ENCODE measurements around the gene CEMIP. TPM values are rescaled to one million over a fixed set of nuclear protein-coding genes. Genes with fewer than 3 reads are reported as not detected.

CEMIP gene
- total RNA-seq, 6 experiments from 2014 or later = 5.8 to 53.2 (median 48.3) TPM

DNA sequence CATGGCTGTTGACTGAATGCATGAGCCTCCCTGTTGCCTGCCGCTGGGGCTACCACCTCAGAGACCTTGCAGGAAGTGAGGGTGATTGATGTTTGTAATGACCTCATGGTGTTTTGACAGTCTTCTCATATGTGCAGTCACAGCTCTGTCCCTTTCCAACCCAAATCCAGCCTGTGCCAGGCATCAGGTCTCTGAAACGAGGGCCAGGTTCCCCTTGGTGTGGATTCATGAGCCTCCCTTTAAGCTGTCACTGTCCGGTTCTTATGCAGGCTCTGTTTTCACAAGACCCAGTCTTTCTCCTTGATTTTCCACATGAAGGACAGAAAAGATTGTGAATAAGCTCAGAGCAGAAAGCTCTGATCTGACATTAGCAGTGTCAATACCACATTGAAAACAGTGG lies 43.1 kb downstream of the CEMIP start:
- H3K36me3 Mint-ChIP-seq (ENCODE audit: low read depth) = 0 out of 2 replicates have a peak, but pooled peaks cover 8% of the 10 kb centered on the region
- H3K27ac Mint-ChIP-seq = no peak overlapping the region
- H3K4me1 Mint-ChIP-seq (ENCODE audit: low read depth) = peaks cover 10% of the 10 kb centered on the region; the same call in 1 of the 2 replicates
- peaks cover 3% of the 10 kb centered on the region for H3K27me3 Mint-ChIP-seq (ENCODE audit: insufficient read depth)
- no peak overlapping the region for H3K4me3 Mint-ChIP-seq
- no peaks in the 10 kb centered on the region for H3K9me3 Mint-ChIP-seq
- DNase-seq = no peak
- TF ChIP-seq, protein P1, sequence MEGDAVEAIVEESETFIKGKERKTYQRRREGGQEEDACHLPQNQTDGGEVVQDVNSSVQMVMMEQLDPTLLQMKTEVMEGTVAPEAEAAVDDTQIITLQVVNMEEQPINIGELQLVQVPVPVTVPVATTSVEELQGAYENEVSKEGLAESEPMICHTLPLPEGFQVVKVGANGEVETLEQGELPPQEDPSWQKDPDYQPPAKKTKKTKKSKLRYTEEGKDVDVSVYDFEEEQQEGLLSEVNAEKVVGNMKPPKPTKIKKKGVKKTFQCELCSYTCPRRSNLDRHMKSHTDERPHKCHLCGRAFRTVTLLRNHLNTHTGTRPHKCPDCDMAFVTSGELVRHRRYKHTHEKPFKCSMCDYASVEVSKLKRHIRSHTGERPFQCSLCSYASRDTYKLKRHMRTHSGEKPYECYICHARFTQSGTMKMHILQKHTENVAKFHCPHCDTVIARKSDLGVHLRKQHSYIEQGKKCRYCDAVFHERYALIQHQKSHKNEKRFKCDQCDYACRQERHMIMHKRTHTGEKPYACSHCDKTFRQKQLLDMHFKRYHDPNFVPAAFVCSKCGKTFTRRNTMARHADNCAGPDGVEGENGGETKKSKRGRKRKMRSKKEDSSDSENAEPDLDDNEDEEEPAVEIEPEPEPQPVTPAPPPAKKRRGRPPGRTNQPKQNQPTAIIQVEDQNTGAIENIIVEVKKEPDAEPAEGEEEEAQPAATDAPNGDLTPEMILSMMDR (IDR thresholded peaks at IDR 0.05) = no peak

DNA sequence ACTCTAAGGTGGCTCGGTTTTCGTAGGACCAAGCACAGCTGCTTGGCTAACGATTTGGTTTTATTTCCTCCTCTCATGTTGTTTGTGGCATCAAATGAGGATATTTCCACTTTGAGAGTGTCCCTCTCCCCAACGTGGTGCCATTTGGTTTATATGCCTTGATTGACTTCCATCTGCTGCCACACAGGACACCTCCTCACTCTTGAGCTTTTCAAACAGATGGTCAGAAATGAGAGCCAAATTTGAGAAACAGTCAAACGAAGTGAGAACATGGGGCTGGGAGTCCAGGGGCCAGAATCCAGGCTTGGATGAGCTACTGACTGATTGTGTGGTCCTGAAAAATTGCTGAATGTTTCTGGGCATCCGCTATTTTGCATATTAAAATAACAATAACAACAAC lies 43.5 kb downstream of the CEMIP start:
- Mint-ChIP-seq H3K4me3 (no peak overlapping the region), H3K9me3 (no peaks in the 10 kb centered on the region), H3K4me1 (ENCODE audit: low read depth) (peaks cover 10% of the 10 kb centered on the region; the same call in 1 of the 2 replicates), H3K36me3 (ENCODE audit: low read depth) (0 out of 2 replicates have a peak, but pooled peaks cover 8% of the 10 kb centered on the region), H3K27ac (no peak overlapping the region), H3K27me3 (ENCODE audit: insufficient read depth) (peaks cover 3% of the 10 kb centered on the region)
- no peak for DNase-seq
- TF ChIP-seq, protein P1 (IDR thresholded peaks at IDR 0.05) = no peak

DNA sequence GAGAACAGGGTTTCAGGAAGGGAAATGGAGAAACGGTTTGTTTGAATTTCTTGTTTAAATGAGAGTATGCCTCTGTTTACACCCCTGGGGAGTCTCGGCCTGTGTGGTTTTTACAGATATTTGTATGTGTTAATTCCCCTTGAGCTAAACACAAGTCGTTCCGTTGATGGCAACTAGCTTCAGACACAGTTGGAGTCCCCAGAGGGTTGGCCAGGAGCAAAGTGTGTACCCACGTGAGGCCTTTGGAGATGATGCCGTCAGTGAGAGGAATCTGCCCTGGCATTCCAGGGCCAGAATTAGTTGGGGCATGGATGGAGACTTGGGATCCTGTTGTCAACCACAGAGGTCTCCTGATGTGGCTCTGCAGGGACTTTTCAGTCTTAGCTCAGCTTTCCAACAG lies 44.0 kb downstream of the CEMIP start:
- H3K27me3 Mint-ChIP-seq (ENCODE audit: insufficient read depth) = peaks cover 3% of the 10 kb centered on the region

DNA sequence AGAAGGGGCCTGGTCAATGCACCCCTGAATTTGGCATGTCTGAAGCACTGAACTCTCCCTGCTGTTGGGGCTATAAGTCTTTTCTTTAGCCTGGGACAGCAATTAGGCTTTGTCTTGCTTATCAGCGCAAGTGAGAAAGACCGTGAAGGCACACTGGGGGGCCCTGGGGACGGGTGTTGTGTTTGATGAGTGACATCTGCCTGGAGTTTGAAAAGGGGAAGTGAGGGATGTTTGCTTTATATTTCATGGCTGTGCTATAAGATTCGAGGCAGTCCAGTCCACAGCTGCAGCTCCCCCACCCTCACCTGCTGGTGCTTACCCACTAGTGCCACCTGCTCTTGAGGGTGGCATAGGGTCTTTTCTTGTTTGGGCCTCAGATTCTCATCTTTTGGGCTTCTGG lies 44.8 kb downstream of the CEMIP start:
- H3K4me1 Mint-ChIP-seq (ENCODE audit: low read depth) = peaks cover 6% of the 10 kb centered on the region; the same call in 1 of the 2 replicates
- no peak for DNase-seq
- H3K9me3 Mint-ChIP-seq = no peaks in the 10 kb centered on the region
- H3K36me3 Mint-ChIP-seq (ENCODE audit: low read depth) = 0 out of 2 replicates have a peak, but pooled peaks cover 8% of the 10 kb centered on the region
- TF ChIP-seq, protein P1 (IDR thresholded peaks at IDR 0.05) = no peak
- no peak overlapping the region for H3K27ac Mint-ChIP-seq
- peaks cover 3% of the 10 kb centered on the region for H3K27me3 Mint-ChIP-seq (ENCODE audit: insufficient read depth)
- H3K4me3 Mint-ChIP-seq = no peak overlapping the region

More for the DNA sequence above, 44.0 kb downstream of the CEMIP start:
- Mint-ChIP-seq H3K4me3 (no peak overlapping the region), H3K9me3 (no peaks in the 10 kb centered on the region), H3K27ac (no peak overlapping the region), H3K36me3 (ENCODE audit: low read depth) (0 out of 2 replicates have a peak, but pooled peaks cover 8% of the 10 kb centered on the region), H3K4me1 (ENCODE audit: low read depth) (peaks cover 10% of the 10 kb centered on the region; the same call in 1 of the 2 replicates)
- TF ChIP-seq, protein P1 (IDR thresholded peaks at IDR 0.05) = no peak
- DNase-seq = no peak

DNA sequence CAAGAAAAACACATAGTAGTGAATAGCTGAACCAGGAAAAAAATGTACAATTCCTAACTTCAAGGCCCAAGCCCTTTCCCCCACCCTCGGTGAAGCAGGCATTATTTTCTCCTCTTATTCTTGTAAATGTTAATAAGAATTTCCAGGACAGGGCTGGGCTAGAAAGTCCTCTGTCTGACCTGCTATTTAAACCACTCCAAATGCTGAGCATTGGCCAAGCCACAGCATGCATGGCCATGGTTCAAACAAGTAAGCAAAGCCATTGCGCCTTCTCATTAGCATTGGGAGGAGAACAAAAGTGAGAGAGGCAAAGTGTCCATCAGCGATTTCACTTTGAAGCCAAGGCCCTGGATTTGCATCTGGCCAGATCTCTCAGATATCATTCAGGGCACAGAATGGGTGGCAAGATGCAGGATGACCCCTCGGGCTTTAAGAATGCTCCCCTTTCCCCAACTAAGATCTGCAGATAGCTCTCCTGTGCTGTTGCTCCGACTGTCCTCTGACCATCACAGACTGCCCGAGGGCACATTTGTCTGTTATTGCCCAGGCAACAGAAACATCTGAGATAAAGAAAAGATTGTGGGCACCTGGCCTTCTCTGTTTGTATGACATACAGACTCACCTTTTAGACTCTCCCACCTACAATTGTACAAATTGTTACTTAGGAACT lies 46.3 kb downstream of the CEMIP start:
- H3K4me3 Mint-ChIP-seq = no peak overlapping the region
- 0 out of 2 replicates have a peak, but pooled peaks cover 8% of the 10 kb centered on the region for H3K36me3 Mint-ChIP-seq (ENCODE audit: low read depth)
- H3K9me3 Mint-ChIP-seq = no peaks in the 10 kb centered on the region
- H3K4me1 Mint-ChIP-seq (ENCODE audit: low read depth) = no peaks in the 10 kb centered on the region
- TF ChIP-seq, protein P1 (IDR thresholded peaks at IDR 0.05) = no peak
- DNase-seq = no peak
- H3K27ac Mint-ChIP-seq = no peak overlapping the region
- peaks cover 7% of the 10 kb centered on the region for H3K27me3 Mint-ChIP-seq (ENCODE audit: insufficient read depth)

Data from HFFc6 (cell line).